ENCODE results near the gene PDE10A. TPM values are rescaled to one million over a fixed set of nuclear protein-coding genes. Genes with fewer than 3 reads are reported as not detected.
"Not testable (repeated sequence)": the region's sequence is repeated elsewhere in the genome, so short reads cannot be mapped to it uniquely, and the experiment has no call there.

PDE10A gene
- total RNA-seq, 1 experiment from 2014 or later: 6.7 TPM

DNA sequence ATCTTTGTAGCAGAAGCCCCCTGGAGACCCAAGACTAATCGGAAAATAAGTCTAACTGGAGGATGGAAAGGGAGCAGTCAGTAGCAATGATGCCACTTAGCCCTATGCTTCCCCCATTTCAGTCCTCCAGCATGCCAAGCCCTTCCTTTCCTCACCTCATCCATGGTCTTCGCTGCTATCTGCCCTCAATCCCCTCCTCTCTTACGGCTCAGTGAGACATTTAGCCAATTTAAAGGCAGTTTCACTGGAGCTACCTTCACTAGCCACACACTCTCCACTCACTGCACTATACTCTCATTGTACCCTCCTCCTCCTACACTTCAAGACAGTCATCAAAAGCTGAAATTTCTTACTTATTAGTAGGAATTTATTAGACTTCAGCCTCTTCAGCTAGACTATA, 111.2 kb downstream of the PDE10A start:
- no peak for DNase-seq (ENCODE audit: low read depth)

GRCh38 chr6:165548450-165548849, 114.6 kb downstream of the PDE10A start:
- no peak for DNase-seq (ENCODE audit: low read depth)

GRCh38 chr6:165545806-165546205, 117.2 kb downstream of the PDE10A start:
- no peak for DNase-seq (ENCODE audit: low read depth)

DNA sequence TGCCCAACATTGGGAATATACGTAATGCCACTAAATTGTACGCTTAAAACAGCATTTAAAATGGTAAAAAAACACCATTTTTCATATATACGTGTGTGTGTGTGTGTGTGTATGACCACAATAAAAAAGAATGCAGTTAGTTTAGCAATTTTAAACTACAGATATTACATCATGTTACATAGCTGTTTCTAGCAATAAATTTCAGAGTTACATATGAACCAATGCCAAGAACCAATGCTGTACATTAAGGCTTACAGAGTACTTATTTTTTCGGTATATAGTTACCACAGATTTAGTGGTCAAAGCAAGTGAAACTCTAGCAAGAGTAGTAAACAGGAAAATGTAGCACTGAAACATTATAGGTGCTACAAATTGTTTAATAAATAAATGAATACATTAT, 119.3 kb downstream of the PDE10A start:
- DNase-seq (ENCODE audit: low read depth): no peak

- DNase-seq (ENCODE audit: low read depth): no peak
These were observed 126.1 kb downstream of the PDE10A start for GRCh38 chr6:165536911-165537310.

GRCh38 chr6:165519316-165519715, 143.7 kb downstream of the PDE10A start:
- DNase-seq (ENCODE audit: low read depth): no peak

GRCh38 chr6:165515963-165516624, 146.9 kb downstream of the PDE10A start:
- peak; percentile 12 for DNase-seq (ENCODE audit: low read depth)

DNA sequence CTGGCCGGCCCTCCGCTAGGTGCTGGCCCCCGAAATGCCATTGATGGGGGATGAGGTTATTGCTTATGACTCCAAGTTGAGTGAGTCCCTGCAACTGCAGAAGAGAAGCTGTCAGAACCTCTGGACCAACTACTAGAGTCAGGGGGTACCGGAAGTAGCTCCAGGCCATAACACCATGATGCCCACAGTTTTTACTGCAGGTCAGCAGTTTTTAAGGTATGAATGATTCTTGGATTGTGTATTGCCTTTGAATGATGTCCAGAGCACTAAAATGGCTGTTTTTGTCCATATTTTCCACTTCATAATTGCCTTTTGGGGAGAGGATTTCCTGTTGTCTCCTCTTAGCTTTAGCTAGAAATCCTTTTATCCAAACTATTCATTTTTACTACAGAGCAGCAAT, 148.4 kb downstream of the PDE10A start:
- DNase-seq (ENCODE audit: low read depth): no peak

DNA sequence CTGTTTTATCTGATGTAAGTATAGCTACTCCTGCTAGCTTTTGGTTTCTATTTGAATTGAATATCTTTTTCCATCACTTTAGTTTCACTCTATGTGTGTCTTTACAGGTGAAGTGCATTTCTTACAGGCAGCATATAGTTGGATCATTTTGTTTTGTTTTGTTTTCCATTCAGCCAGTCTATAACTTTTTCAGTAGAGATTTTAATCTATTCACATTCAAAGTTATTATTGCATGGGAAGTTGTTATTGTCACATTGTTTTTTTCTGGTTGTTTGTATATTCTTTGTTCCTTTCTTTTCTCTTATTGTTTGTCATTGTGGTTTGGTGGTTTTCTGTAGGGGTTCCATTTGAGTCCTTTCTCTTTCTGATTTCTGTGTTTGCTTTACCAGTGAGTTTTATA, 151.2 kb downstream of the PDE10A start:
- DNase-seq (ENCODE audit: low read depth): no peak

GRCh38 chr6:165508321-165508869, 154.6 kb downstream of the PDE10A start:
- no peak for DNase-seq (ENCODE audit: low read depth)

- DNase-seq (ENCODE audit: low read depth): no peak
These were observed 156.4 kb downstream of the PDE10A start for GRCh38 chr6:165506657-165507056.

DNA sequence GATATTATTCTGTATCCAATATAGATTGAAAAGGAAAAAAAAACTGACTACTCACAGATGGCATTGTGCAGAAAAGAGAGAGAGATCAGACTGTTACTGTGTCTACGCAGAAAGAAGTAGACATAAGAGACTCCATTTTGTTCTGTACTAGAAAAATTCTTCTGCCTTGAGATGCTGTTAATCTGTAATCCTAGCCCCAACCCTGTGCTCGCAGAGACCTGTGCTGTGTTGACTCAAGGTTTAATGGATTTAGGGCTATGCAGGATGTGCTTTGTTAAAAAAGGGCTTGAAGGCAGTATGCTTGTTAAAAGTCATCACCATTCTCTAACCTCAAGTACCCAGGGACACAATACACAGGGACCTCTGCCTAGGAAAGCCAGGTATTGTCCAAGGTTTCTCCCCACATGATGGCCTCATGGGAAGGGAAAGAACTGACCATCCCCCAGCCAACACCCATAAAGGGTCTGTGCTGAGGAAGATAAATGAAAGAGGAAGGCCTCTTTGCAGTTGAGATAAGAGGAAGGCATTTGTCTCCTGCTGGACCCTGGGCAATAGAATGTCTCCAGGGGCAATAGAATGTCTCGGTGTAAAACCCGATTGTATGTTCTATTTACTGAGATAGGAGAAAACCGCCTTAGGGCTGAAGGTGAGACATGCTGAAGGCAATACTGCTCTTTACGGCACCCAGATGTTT, 162.7 kb downstream of the PDE10A start:
- DNase-seq (ENCODE audit: low read depth): not testable (repeated sequence)

DNA sequence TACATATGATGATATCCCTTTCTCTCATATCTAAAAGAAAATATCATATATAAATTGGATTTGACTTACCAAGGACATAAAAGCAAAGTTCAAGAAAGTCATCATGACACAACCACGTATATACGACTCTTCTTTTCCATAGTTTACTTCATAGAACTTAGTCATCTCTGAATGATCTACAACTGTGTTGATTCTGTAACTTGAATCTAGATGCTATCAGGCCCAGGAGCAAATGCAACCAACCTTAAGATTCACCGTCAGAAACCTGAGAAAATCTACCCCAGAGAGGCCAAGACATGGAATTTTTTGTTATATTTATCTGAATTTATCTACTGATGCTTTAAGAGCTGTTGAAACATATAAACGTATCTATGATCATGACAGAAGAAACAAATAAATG, 165.6 kb downstream of the PDE10A start:
- peak; percentile 9 for DNase-seq (ENCODE audit: low read depth)

DNA sequence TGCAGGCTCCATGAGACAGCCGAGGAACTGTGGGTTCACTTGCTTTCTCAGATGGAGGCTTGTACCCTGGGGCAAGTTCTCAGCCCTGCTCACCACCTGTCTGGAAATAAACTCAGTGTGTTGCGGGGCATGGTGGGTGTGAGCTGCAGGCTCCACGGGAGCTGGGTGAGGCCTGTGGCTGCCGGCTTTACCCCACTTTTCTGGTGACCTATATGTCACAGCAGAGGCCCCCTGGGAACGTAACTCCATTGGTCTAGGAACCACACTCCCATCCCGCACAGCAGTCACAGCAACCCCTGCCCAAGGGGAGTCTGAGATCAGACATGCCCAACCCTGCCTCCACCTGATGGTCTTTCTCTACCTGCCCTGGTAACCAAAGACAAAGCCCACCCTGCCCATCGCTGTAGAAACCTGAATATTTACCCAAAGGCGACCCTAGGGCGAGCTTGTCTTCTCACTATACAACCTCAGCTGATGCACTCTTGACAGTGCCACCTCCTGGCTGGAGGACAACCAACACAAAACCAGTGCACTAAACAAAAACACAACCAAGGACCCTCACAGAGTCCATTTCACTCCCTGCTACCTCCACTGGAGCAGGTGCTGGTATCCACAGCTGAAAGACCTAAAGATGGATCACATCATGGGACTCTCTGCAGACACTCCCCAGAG, 174.3 kb downstream of the PDE10A start:
- no peak for DNase-seq (ENCODE audit: low read depth)

- DNase-seq (ENCODE audit: low read depth): no peak
These were observed 175.1 kb downstream of the PDE10A start for GRCh38 chr6:165487950-165488349.

DNA sequence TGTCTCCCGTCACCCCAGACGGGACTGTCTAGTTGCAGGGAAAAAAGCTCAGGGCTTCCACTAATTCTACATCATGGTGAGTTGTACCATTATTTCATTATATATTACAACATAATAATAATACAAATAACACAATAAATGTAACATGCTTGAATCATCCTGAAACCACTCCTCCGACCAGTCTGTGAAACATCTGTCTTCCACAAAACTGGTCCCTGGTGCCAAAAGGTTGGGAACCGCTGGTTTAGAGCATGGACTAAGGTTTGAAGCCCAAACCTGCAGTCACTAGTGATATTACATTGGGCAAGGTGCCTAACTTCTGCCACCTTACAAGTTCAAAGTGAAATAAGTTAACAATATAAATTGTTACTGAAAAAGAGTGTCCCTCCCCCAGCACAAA, 175.7 kb downstream of the PDE10A start:
- DNase-seq (ENCODE audit: low read depth): no peak

- peak; percentile 2 for DNase-seq (ENCODE audit: low read depth)
These were observed 176.6 kb downstream of the PDE10A start for GRCh38 chr6:165486183-165487137.

- DNase-seq (ENCODE audit: low read depth): no peak
These were observed 178.7 kb downstream of the PDE10A start for GRCh38 chr6:165484178-165484889.

- DNase-seq (ENCODE audit: low read depth): no peak
These were observed 181.1 kb downstream of the PDE10A start for GRCh38 chr6:165481921-165482320.

DNA sequence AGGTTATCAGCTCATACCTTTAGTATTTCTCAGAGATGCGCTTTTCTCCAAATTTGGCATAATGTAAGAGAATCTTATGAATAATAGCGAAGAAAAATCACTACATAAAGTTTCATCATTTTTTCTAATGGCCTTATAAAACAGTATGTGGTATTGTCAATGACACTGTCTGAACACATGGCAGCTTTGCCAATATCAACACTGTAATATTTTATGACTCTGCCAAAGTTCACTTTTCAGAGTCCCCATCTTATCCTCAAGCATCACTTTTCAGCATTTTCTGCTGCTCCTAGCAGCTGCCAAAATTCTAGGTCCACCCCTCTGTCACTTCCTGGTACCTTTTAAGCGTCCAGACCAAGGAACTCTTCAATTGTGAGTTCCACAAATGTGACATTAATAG, 182.1 kb downstream of the PDE10A start:
- DNase-seq (ENCODE audit: low read depth): no peak

- no peak for DNase-seq (ENCODE audit: low read depth)
These were observed 184.5 kb downstream of the PDE10A start for GRCh38 chr6:165478581-165478980.
